Measurements from ENCODE around the gene OR10H4.

GRCh38 chr19:15998166-15998565, 49.4 kb downstream of the OR10H4 start:
- TF ChIP-seq CTCF (conservative IDR thresholded peaks at IDR 0.05; ENCODE audit: low read depth, low read length), result no peak
- no peak for TF ChIP-seq EZH2 (IDR thresholded peaks at IDR 0.05; ENCODE audit: borderline replicate concordance, low read depth, low read length, poor library complexity, severe bottlenecking)

Measured in A673 (cell line).